CD4-positive, alpha-beta T cell treated with Interleukin-1 beta for 1 hour (primary cell): ENCODE data around the gene TMEM106C.

ENCODE experiments used
- DNase-seq, 2 donors: peaks; one replicate each; pipeline ENCODE4 v3.0.0-alpha.2; 2020 to 2022

Gene TMEM106C

GRCh38 chr12:47980197-47980596, 16.8 kb downstream of the TMEM106C start:
- no peak for DNase-seq

GRCh38 chr12:47980779-47981495, 17.5 kb downstream of the TMEM106C start:
- DNase-seq: no peak

- DNase-seq: no peak
Measured at GRCh38 chr12:47981496-47982260, 18.3 kb downstream of the TMEM106C start.

GRCh38 chr12:47982311-47982710, 18.9 kb downstream of the TMEM106C start:
- no peak for DNase-seq

GRCh38 chr12:47982770-47983169, 19.4 kb downstream of the TMEM106C start:
- no peak for DNase-seq

GRCh38 chr12:47983541-47984115, 20.2 kb downstream of the TMEM106C start:
- DNase-seq: no peak

GRCh38 chr12:47984331-47984801, 21.0 kb downstream of the TMEM106C start:
- no peak for DNase-seq

GRCh38 chr12:47985596-47986290, 22.3 kb downstream of the TMEM106C start:
- DNase-seq: no peak

GRCh38 chr12:47986291-47986660, 22.9 kb downstream of the TMEM106C start:
- no peak for DNase-seq

GRCh38 chr12:47986832-47987231, 23.4 kb downstream of the TMEM106C start:
- no peak for DNase-seq

- no peak for DNase-seq
Measured at GRCh38 chr12:47987411-47988072, 24.1 kb downstream of the TMEM106C start.

GRCh38 chr12:47988073-47989022, 25.0 kb downstream of the TMEM106C start:
- DNase-seq: no peak

- DNase-seq: no peak
Measured at GRCh38 chr12:47989023-47989417, 25.6 kb downstream of the TMEM106C start.

- DNase-seq: no peak
Measured at GRCh38 chr12:47989666-47990065, 26.3 kb downstream of the TMEM106C start.

- peak; percentile 53 to 57 for DNase-seq
Measured at GRCh38 chr12:47990351-47991105, 27.1 kb downstream of the TMEM106C start.

GRCh38 chr12:47991106-47992061, 28.0 kb downstream of the TMEM106C start:
- DNase-seq: no peak

- DNase-seq: no peak
Measured at GRCh38 chr12:47992776-47993175, 29.4 kb downstream of the TMEM106C start.

GRCh38 chr12:47993491-47993890, 30.1 kb downstream of the TMEM106C start:
- no peak for DNase-seq

GRCh38 chr12:47995981-47996401, 32.6 kb downstream of the TMEM106C start:
- DNase-seq: no peak
